Cerebellar cortex (tissue), 1 donor: ENCODE results near the gene PDPN.

ENCODE experiments used
- DNase-seq: peaks from one replicate; pipeline ENCODE4 v3.0.0-alpha.2; 2015; ENCODE audit warnings: low spot score

The PDPN gene

GRCh38 chr1:13577846-13578245, 5.8 kb upstream of the PDPN start:
- DNase-seq: no peak

GRCh38 chr1:13581446-13581845, 2.2 kb upstream of the PDPN start:
- DNase-seq: no peak

- no peak for DNase-seq
These were observed 754 bp upstream of the PDPN start for GRCh38 chr1:13582713-13583443.

GRCh38 chr1:13583966-13584791, 547 bp downstream of the PDPN start:
- no peak for DNase-seq

- DNase-seq: no peak
These were observed 1.4 kb downstream of the PDPN start for GRCh38 chr1:13584876-13585611.

GRCh38 chr1:13585612-13585991, 2.0 kb downstream of the PDPN start:
- no peak for DNase-seq

GRCh38 chr1:13586001-13586400, 2.4 kb downstream of the PDPN start:
- DNase-seq: no peak

GRCh38 chr1:13587256-13588030, 3.8 kb downstream of the PDPN start:
- no peak for DNase-seq

GRCh38 chr1:13588946-13589796, 5.5 kb downstream of the PDPN start:
- no peak for DNase-seq

GRCh38 chr1:13590486-13590885, 6.9 kb downstream of the PDPN start:
- no peak for DNase-seq

- no peak for DNase-seq
These were observed 10.0 kb downstream of the PDPN start for GRCh38 chr1:13593511-13594131.

GRCh38 chr1:13595411-13595810, 11.8 kb downstream of the PDPN start:
- no peak for DNase-seq

GRCh38 chr1:13597166-13597565, 13.5 kb downstream of the PDPN start:
- DNase-seq: no peak

GRCh38 chr1:13600762-13601453, 17.3 kb downstream of the PDPN start:
- DNase-seq: no peak

GRCh38 chr1:13604176-13604575, 20.5 kb downstream of the PDPN start:
- DNase-seq: no peak

- no peak for DNase-seq
These were observed 21.1 kb downstream of the PDPN start for GRCh38 chr1:13604721-13605120.

GRCh38 chr1:13605159-13605558, 21.5 kb downstream of the PDPN start:
- DNase-seq: no peak

- no peak for DNase-seq
These were observed 23.4 kb downstream of the PDPN start for GRCh38 chr1:13607002-13607401.

- no peak for DNase-seq
These were observed 32.6 kb downstream of the PDPN start for GRCh38 chr1:13616234-13616633.

- DNase-seq: no peak
These were observed 33.5 kb downstream of the PDPN start for GRCh38 chr1:13617108-13617507.
